GM23248 (cell line): Measurements from ENCODE around the gene FTO. TPM values are rescaled to one million over a fixed set of nuclear protein-coding genes. Genes with fewer than 3 reads are reported as not detected.

ENCODE experiments used
- DNase-seq: peaks from one replicate; pipeline ENCODE4 v3.0.0-alpha.2; 2015
- H2AFZ ChIP-seq: fragments of 200-600 bp; sonication (generic); 2 replicates; pipeline ENCODE4 v1.6.1; 2016; ENCODE audit warnings: antibody characterized with exemption
- H3F3A ChIP-seq: fragments of 200-600 bp; sonication (generic); 2 replicates; pipeline ENCODE4 v1.6.1; 2016; ENCODE audit warnings: mild to moderate bottlenecking, antibody characterized with exemption, mixed run types; ENCODE audit not compliant: insufficient read depth
- H3K27ac ChIP-seq: fragments of 200-600 bp; sonication (generic); 2 replicates; pipeline ENCODE4 v1.5.1; 2016; ENCODE audit warnings: mild to moderate bottlenecking
- H3K27me3 ChIP-seq: fragments of 200-600 bp; sonication (generic); replicated peaks from 2 replicates; pipeline ENCODE4 v1.6.1; 2016; ENCODE audit warnings: mild to moderate bottlenecking; ENCODE audit not compliant: insufficient read depth
- H3K36me3 ChIP-seq: fragments of 200-600 bp; sonication (generic); 2 replicates; pipeline ENCODE4 v1.6.1; 2016; ENCODE audit warnings: low read depth, mild to moderate bottlenecking
- H3K4me1 ChIP-seq: fragments of 200-600 bp; sonication (generic); 2 replicates; pipeline ENCODE4 v1.6.1; 2016; ENCODE audit warnings: mild to moderate bottlenecking; ENCODE audit not compliant: insufficient read depth
- H3K4me2 ChIP-seq: fragments of 200-600 bp; sonication (generic); one replicate; pipeline ENCODE4 v1.6.1; 2016; ENCODE audit warnings: mild to moderate bottlenecking; ENCODE audit not compliant: unreplicated experiment
- H3K4me3 ChIP-seq: fragments of 200-600 bp; sonication (generic); 2 replicates; pipeline ENCODE4 v1.5.1; 2016; ENCODE audit warnings: mild to moderate bottlenecking
- H3K79me2 ChIP-seq: fragments of 200-600 bp; sonication (generic); 2 replicates; pipeline ENCODE4 v1.6.1; 2016; ENCODE audit warnings: mild to moderate bottlenecking; ENCODE audit not compliant: insufficient read depth
- H3K9ac ChIP-seq: fragments of 200-600 bp; sonication (generic); 2 replicates; pipeline ENCODE4 v1.6.1; 2016; ENCODE audit warnings: mild to moderate bottlenecking
- H3K9me2 ChIP-seq: fragments of 200-600 bp; sonication (generic); 2 replicates; pipeline ENCODE4 v1.6.1; 2016; ENCODE audit warnings: mixed run types, mild to moderate bottlenecking, moderate library complexity; ENCODE audit not compliant: insufficient read depth
- H3K9me3 ChIP-seq: fragments of 200-600 bp; sonication (generic); one replicate; pipeline ENCODE4 v1.6.1; 2017; ENCODE audit warnings: low read depth
- H4K20me1 ChIP-seq: fragments of 200-600 bp; sonication (generic); 2 replicates; pipeline ENCODE4 v1.6.0; 2016; ENCODE audit not compliant: insufficient read depth
- EZH2 ChIP-seq: fragments of 200-600 bp; sonication (generic); IDR thresholded peaks from 2 replicates; pipeline ENCODE4 v1.6.1; 2018; ENCODE audit warnings: antibody characterized with exemption, mild to moderate bottlenecking; ENCODE audit not compliant: insufficient read depth, poor library complexity, severe bottlenecking
- EZH2phosphoT487 ChIP-seq: fragments of 200-600 bp; sonication (generic); IDR thresholded peaks from 2 replicates; pipeline ENCODE4 v1.6.1; 2018; ENCODE audit warnings: antibody characterized with exemption, moderate library complexity, mild to moderate bottlenecking, low read depth; ENCODE audit not compliant: insufficient read depth
- WGBS, 2 experiments: methylation state at CpG; one replicate each; pipeline ENCODE4 v1.1.6; 2015 to 2017; ENCODE audit warnings: low lambda C conversion rate in 2 of 2, low coverage in 1 of 2; ENCODE audit errors: missing lambda C conversion rate in 2 of 2; 5-methylcytosine and 5-hydroxymethylcytosine counted together
- in situ Hi-C: fragments of 300-500 bp; cut with MboI; formaldehyde crosslinking; loops from 2 replicates; pipeline ENCODE4 v1.15.0; 2020
- polyA plus RNA-seq: library from polyadenylated mRNA; unstranded; fragments of >200 nt; fragmentation: Nextera tagmentation; extraction: Ambion mirVana; gene quantifications from 2 replicates; pipeline ENCODE4 v1.2.1, GENCODE V29; 2016
- total RNA-seq: library from RNA; depleted of rRNA; stranded (reverse); fragments of >200 nt; shearing (Covaris generic); gene quantifications from 2 replicates; pipeline ENCODE4 v1.2.3, GENCODE V29; 2014

FTO gene
- total and polyA plus RNA-seq, 2 experiments from 2014 or later = 85.3 to 99.2 TPM

GRCh38 chr16:53962041-53962440 is 258.1 kb downstream of the FTO start:
- H3K27me3 ChIP-seq = no peaks in the 10 kb centered on the region
- no peak overlapping the region for H3K4me2 ChIP-seq
- TF ChIP-seq EZH2 (no peak), EZH2phosphoT487 (no peak)
- H3K4me3 ChIP-seq = no peak overlapping the region
- no peak overlapping the region for H2AFZ ChIP-seq
- WGBS, 2 experiments = 98% methylated on average over 2 of the region's 2 CpGs
- no peaks in the 10 kb centered on the region for H3K79me2 ChIP-seq
- no peaks in the 10 kb centered on the region for H4K20me1 ChIP-seq
- H3K9ac ChIP-seq = no peak overlapping the region
- H3K9me3 ChIP-seq = no peaks in the 10 kb centered on the region
- H3K27ac ChIP-seq = no peak overlapping the region
- no peaks in the 10 kb centered on the region for H3K36me3 ChIP-seq
- no peak for DNase-seq
- H3F3A ChIP-seq = peaks cover 5% of the 10 kb centered on the region; the same call in 1 of the 2 replicates
- no peaks in the 10 kb centered on the region for H3K4me1 ChIP-seq
- H3K9me2 ChIP-seq = no peaks in the 10 kb centered on the region
- in situ Hi-C loops = no loop called here

- Histone ChIP-seq H3K27me3 (no peaks in the 10 kb centered on the region), H3K9me2 (no peaks in the 10 kb centered on the region), H3K27ac (no peak overlapping the region), H3K79me2 (no peaks in the 10 kb centered on the region), H3K4me2 (no peak overlapping the region), H3K9me3 (no peaks in the 10 kb centered on the region), H3K36me3 (no peaks in the 10 kb centered on the region), H2AFZ (no peak overlapping the region), H4K20me1 (no peaks in the 10 kb centered on the region), H3K4me1 (peaks cover 14% of the 10 kb centered on the region), H3K9ac (no peak overlapping the region), H3F3A (peaks cover 17% of the 10 kb centered on the region), H3K4me3 (no peak overlapping the region)
- in situ Hi-C loops = no loop called here
- TF ChIP-seq EZH2phosphoT487 (no peak), EZH2 (no peak)
- DNase-seq = no peak
Measured at GRCh38 chr16:53964145-53964790, 260.3 kb downstream of the FTO start.

GRCh38 chr16:53966821-53967571 is 263.0 kb downstream of the FTO start:
- DNase-seq = no peak
- H3K4me2 ChIP-seq = no peak overlapping the region
- H3K9me2 ChIP-seq = no peaks in the 10 kb centered on the region
- TF ChIP-seq EZH2 (no peak), EZH2phosphoT487 (no peak)
- no peak overlapping the region for H3K4me3 ChIP-seq
- H3K27ac ChIP-seq = no peak overlapping the region
- H3K9ac ChIP-seq = no peak overlapping the region
- H3K27me3 ChIP-seq = no peaks in the 10 kb centered on the region
- in situ Hi-C loops = no loop called here
- H4K20me1 ChIP-seq = no peaks in the 10 kb centered on the region
- H2AFZ ChIP-seq = no peak overlapping the region
- no peaks in the 10 kb centered on the region for H3K36me3 ChIP-seq
- H3K4me1 ChIP-seq = peaks cover 23% of the 10 kb centered on the region
- no peaks in the 10 kb centered on the region for H3K9me3 ChIP-seq
- WGBS, 2 experiments = 72 to 75% methylated on average over 14 of the region's 14 CpGs
- H3K79me2 ChIP-seq = no peaks in the 10 kb centered on the region
- H3F3A ChIP-seq = peaks cover 17% of the 10 kb centered on the region

GRCh38 chr16:53967572-53967971 is 263.6 kb downstream of the FTO start:
- Histone ChIP-seq H3F3A (peaks cover 17% of the 10 kb centered on the region), H3K27me3 (no peaks in the 10 kb centered on the region), H3K4me2 (no peak overlapping the region), H3K9me2 (no peaks in the 10 kb centered on the region), H4K20me1 (no peaks in the 10 kb centered on the region), H3K4me3 (no peak overlapping the region), H2AFZ (no peak overlapping the region), H3K36me3 (no peaks in the 10 kb centered on the region), H3K79me2 (no peaks in the 10 kb centered on the region), H3K27ac (no peak overlapping the region), H3K9me3 (no peaks in the 10 kb centered on the region), H3K4me1 (peaks cover 23% of the 10 kb centered on the region), H3K9ac (no peak overlapping the region)
- WGBS, 2 experiments = 97 to 99% methylated on average over 6 of the region's 6 CpGs
- TF ChIP-seq EZH2phosphoT487 = no peak
- TF ChIP-seq EZH2 = no peak
- in situ Hi-C loops = no loop called here
- no peak for DNase-seq
